Measurements from ENCODE around the gene FOXN1. TPM values are rescaled to one million over a fixed set of nuclear protein-coding genes. Genes with fewer than 3 reads are reported as not detected.

Gene FOXN1, protein sequence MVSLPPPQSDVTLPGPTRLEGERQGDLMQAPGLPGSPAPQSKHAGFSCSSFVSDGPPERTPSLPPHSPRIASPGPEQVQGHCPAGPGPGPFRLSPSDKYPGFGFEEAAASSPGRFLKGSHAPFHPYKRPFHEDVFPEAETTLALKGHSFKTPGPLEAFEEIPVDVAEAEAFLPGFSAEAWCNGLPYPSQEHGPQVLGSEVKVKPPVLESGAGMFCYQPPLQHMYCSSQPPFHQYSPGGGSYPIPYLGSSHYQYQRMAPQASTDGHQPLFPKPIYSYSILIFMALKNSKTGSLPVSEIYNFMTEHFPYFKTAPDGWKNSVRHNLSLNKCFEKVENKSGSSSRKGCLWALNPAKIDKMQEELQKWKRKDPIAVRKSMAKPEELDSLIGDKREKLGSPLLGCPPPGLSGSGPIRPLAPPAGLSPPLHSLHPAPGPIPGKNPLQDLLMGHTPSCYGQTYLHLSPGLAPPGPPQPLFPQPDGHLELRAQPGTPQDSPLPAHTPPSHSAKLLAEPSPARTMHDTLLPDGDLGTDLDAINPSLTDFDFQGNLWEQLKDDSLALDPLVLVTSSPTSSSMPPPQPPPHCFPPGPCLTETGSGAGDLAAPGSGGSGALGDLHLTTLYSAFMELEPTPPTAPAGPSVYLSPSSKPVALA
- 0.04 to 0.08 TPM (median 0.06 TPM) in 3 of 5 replicates, not detected in the others for total RNA-seq (2022; extraction: Qiagen RNA extraction)

GRCh38 chr17:28505986-28506665, at the start of gene FOXN1:
FOXN1 (plus strand) TSS chr17:28506348; CDS start chr17:28523970, 17,622 bp downstream.

DNA sequence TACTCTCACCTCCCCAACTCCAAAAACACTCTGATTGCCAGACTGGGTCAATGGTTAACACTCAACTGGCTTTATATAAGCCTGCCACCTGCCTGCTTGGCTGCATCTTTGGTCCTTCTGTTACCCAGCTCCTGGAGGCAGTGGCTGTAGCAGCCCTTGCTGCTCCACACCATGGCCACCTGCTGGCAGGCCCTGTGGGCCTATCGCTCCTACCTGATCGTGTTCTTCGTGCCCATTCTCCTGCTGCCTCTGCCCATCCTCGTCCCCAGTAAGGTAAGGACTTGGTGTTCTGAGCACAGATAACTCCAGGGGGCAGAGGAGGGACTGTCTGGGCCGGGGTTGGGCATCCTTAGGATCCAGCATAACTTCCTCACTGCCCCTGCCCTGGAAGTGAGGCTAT, 32.6 kb upstream of the FOXN1 start, which contains the start of gene SLC13A2:
SLC13A2 (plus strand) TSS at position 103 of the 400 bp plus-strand sequence; CDS start at position 172, 69 bp downstream.

GRCh38 chr17:28552176-28552999, 46.2 kb downstream of the FOXN1 start, which contains the start of gene UNC119:
UNC119 (minus strand) TSS chr17:28552624; CDS start chr17:28552557, 67 bp downstream.

GRCh38 chr17:28571361-28572122, 65.4 kb downstream of the FOXN1 start, which contains the start of gene PIGS:
PIGS (minus strand) TSS chr17:28571524; CDS start chr17:28571496, 28 bp downstream.

DNA sequence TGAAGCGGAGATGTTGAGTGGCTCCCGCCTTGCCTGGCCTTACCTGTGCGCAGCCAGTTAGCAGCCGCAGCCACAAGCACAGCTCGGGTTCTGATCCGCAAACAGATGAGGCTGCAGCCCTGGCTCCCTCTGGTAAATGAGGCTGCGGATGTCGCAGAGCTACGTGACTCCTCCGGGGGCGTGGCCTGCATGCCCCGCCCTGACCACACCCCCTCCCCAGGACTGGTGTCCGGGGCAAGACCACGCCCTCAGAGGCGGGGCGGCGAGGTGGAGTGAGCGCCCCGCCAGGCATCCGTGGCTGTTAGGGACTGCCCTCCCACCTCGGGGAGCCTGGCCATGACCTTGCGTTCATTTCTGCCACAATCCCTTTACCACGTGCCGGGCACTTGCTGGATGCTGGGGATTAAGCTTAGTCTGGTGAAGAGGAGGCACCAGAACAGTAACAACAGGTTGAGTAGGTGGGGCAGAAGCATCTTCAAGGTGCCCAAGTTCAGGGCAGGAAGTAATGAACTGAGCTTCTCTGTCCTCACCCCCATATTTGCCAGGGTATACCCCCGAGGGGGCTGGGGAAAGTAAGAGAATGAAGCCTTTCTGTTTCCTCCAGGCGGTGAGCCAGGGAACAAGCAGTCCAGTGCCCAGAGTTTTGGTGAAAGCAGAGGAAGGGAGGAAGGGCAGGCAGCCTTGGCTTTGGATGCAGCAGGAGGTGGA, 70.8 kb downstream of the FOXN1 start, which contains the start of gene ALDOC:
ALDOC (minus strand) TSS at position 138 of the 708 bp plus-strand sequence. CDS start 1,363 bp downstream, outside the sequence.

Other genes starting within 250 kb of the FOXN1 start
- 39.9 to 48.5 TPM (median 45.3 TPM) in 5 replicates for gene TMEM97, start 187.1 kb upstream of the FOXN1 start, total RNA-seq (2022; extraction: Qiagen RNA extraction)
- gene IFT20, start 170.9 kb upstream of the FOXN1 start, total RNA-seq (2022; extraction: Qiagen RNA extraction): 51.7 to 57.4 TPM (median 53.9 TPM) in 5 replicates
- 43.5 to 54.2 TPM (median 49.7 TPM) in 5 replicates for gene TNFAIP1, start 170.6 kb upstream of the FOXN1 start, total RNA-seq (2022; extraction: Qiagen RNA extraction)
- gene POLDIP2, start 148.8 kb upstream of the FOXN1 start, total RNA-seq (2022; extraction: Qiagen RNA extraction): 141 to 166 TPM (median 163 TPM) in 5 replicates
- gene SEBOX, start 141.1 kb upstream of the FOXN1 start, total RNA-seq (2022; extraction: Qiagen RNA extraction): not detected in 5 replicates
- gene VTN, start 136.0 kb upstream of the FOXN1 start, total RNA-seq (2022; extraction: Qiagen RNA extraction): 15.7 to 22.7 TPM (median 20.1 TPM) in 5 replicates
- gene SARM1, start 134.7 kb upstream of the FOXN1 start, total RNA-seq (2022; extraction: Qiagen RNA extraction): 5.1 to 7.1 TPM (median 5.6 TPM) in 5 replicates
- 14.1 to 22.0 TPM (median 19.5 TPM) in 5 replicates for gene SLC46A1, start 100.1 kb upstream of the FOXN1 start, total RNA-seq (2022; extraction: Qiagen RNA extraction)
- 0.12 to 0.19 TPM (median 0.17 TPM) in 4 of 5 replicates, not detected in the other for gene SLC13A2, start 32.7 kb upstream of the FOXN1 start, total RNA-seq (2022; extraction: Qiagen RNA extraction)
- gene UNC119, start 46.3 kb downstream of the FOXN1 start, total RNA-seq (2022; extraction: Qiagen RNA extraction): 24.1 to 32.8 TPM (median 30.7 TPM) in 5 replicates
- 54.1 to 62.3 TPM (median 59.6 TPM) in 5 replicates for gene PIGS, start 65.2 kb downstream of the FOXN1 start, total RNA-seq (2022; extraction: Qiagen RNA extraction)
- gene ALDOC, start 70.5 kb downstream of the FOXN1 start, total RNA-seq (2022; extraction: Qiagen RNA extraction): 1.6 to 2.4 TPM (median 2.1 TPM) in 5 replicates
- gene SPAG5, start 92.7 kb downstream of the FOXN1 start, total RNA-seq (2022; extraction: Qiagen RNA extraction): 73.4 to 82.5 TPM (median 76.4 TPM) in 5 replicates
- gene RSKR, start 107.8 kb downstream of the FOXN1 start, total RNA-seq (2022; extraction: Qiagen RNA extraction): 2.5 to 5.1 TPM (median 4.1 TPM) in 5 replicates
- gene BLTP2, start 138.8 kb downstream of the FOXN1 start, total RNA-seq (2022; extraction: Qiagen RNA extraction): 52.1 to 72.8 TPM (median 58.9 TPM) in 5 replicates
- gene SDF2, start 155.6 kb downstream of the FOXN1 start, total RNA-seq (2022; extraction: Qiagen RNA extraction): 76.6 to 84.1 TPM (median 79.5 TPM) in 5 replicates
- gene SUPT6H, start 155.9 kb downstream of the FOXN1 start, total RNA-seq (2022; extraction: Qiagen RNA extraction): 63.2 to 74.0 TPM (median 72.8 TPM) in 5 replicates
- 0.94 to 1.5 TPM (median 1.3 TPM) in 5 replicates for gene PROCA1, start 205.5 kb downstream of the FOXN1 start, total RNA-seq (2022; extraction: Qiagen RNA extraction)
- 206 to 245 TPM (median 234 TPM) in 5 replicates for gene RAB34, start 211.5 kb downstream of the FOXN1 start, total RNA-seq (2022; extraction: Qiagen RNA extraction)
- 2,043 to 2,209 TPM (median 2,092 TPM) in 5 replicates for gene RPL23A, start 213.6 kb downstream of the FOXN1 start, total RNA-seq (2022; extraction: Qiagen RNA extraction)
- 34.3 to 51.2 TPM (median 45.0 TPM) in 5 replicates for gene TLCD1, start 219.9 kb downstream of the FOXN1 start, total RNA-seq (2022; extraction: Qiagen RNA extraction)
- 3.1 to 5.0 TPM (median 4.1 TPM) in 5 replicates for gene NEK8, start 222.4 kb downstream of the FOXN1 start, total RNA-seq (2022; extraction: Qiagen RNA extraction)
- 59.0 to 90.5 TPM (median 85.4 TPM) in 5 replicates for gene TRAF4, start 237.7 kb downstream of the FOXN1 start, total RNA-seq (2022; extraction: Qiagen RNA extraction)